Fibroblast of villous mesenchyme (primary cell): ENCODE results near the gene NDST1. TPM values are rescaled to one million over a fixed set of nuclear protein-coding genes. Genes with fewer than 3 reads are reported as not detected.

Source experiments
- DNase-seq: peaks from one replicate; pipeline ENCODE4 v3.0.0-alpha.2; 2010; ENCODE audit warnings: low read depth
- H3K4me3 ChIP-seq: 2 replicates; pipeline ENCODE4 v1.5.1; 2011; ENCODE audit warnings: low read depth, mild to moderate bottlenecking, low read length
- total RNA-seq: library from RNA; depleted of rRNA; stranded (reverse); fragments of >200 nt; gene quantifications from 2 replicates; pipeline ENCODE4 v1.2.3, GENCODE V29; 2012
- TF ChIP-seq, protein P1 (sequence below): IDR thresholded peaks from 2 replicates; pipeline ENCODE4 v1.5.1; 2012; ENCODE audit warnings: low read depth, mild to moderate bottlenecking, low read length; ENCODE audit not compliant: insufficient read depth

NDST1 gene
- total RNA-seq, 1 donor: 87.2 TPM

DNA sequence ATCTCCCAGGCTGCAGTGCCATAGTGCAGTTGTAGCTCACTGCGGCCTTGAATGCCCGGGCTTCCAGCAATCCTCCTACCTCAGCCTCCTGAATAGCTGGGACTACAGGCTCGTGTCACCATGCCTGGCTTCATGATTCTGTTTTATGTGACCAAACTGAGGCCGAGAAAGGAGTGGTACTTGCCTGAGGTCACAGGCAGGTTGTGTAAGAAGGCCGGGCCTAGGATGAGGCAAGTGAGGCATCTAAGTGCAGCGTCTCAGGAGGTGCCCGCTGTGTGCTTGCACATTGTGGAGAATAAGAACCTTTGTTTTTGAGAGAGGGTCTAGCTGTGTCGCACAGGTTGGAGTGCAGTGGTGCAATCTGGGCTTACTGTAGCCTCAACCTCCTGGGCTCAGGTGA, 2.1 kb upstream of the NDST1 start:
- TF ChIP-seq, protein P1, sequence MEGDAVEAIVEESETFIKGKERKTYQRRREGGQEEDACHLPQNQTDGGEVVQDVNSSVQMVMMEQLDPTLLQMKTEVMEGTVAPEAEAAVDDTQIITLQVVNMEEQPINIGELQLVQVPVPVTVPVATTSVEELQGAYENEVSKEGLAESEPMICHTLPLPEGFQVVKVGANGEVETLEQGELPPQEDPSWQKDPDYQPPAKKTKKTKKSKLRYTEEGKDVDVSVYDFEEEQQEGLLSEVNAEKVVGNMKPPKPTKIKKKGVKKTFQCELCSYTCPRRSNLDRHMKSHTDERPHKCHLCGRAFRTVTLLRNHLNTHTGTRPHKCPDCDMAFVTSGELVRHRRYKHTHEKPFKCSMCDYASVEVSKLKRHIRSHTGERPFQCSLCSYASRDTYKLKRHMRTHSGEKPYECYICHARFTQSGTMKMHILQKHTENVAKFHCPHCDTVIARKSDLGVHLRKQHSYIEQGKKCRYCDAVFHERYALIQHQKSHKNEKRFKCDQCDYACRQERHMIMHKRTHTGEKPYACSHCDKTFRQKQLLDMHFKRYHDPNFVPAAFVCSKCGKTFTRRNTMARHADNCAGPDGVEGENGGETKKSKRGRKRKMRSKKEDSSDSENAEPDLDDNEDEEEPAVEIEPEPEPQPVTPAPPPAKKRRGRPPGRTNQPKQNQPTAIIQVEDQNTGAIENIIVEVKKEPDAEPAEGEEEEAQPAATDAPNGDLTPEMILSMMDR: no peak
- DNase-seq: no peak
- H3K4me3 ChIP-seq: no peak overlapping the region

GRCh38 chr5:150506571-150507473, 1.1 kb upstream of the NDST1 start:
- no peak overlapping the region for H3K4me3 ChIP-seq
- no peak for DNase-seq
- TF ChIP-seq, protein P1: no peak

DNA sequence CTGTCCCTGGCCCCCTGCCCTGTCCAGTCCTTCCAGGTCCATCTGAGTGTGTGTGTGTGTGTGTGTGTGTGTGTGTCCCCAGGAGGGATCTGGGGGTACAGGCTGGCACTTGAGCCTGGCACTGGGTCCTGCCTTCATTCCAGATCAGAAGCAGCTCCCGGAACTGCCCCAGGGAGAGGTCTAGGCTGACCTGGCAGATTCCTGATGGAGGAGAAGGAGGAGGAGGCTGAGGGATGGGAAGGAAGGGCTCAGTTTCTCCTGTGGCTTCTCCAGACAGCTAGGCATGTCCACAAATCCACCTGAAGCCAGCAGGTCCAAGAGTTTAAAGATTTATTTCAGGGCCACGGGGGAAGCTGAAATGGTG, 328 bp downstream of the NDST1 start:
- H3K4me3 ChIP-seq: no peak overlapping the region
- TF ChIP-seq, protein P1: no peak
- no peak for DNase-seq

- no peak for DNase-seq
- H3K4me3 ChIP-seq: no peak overlapping the region
- TF ChIP-seq, protein P1: no peak
These were observed 897 bp downstream of the NDST1 start for GRCh38 chr5:150508828-150509227.

GRCh38 chr5:150509992-150510391, 2.1 kb downstream of the NDST1 start:
- no peak for DNase-seq
- no peak overlapping the region for H3K4me3 ChIP-seq
- TF ChIP-seq, protein P1: no peak

DNA sequence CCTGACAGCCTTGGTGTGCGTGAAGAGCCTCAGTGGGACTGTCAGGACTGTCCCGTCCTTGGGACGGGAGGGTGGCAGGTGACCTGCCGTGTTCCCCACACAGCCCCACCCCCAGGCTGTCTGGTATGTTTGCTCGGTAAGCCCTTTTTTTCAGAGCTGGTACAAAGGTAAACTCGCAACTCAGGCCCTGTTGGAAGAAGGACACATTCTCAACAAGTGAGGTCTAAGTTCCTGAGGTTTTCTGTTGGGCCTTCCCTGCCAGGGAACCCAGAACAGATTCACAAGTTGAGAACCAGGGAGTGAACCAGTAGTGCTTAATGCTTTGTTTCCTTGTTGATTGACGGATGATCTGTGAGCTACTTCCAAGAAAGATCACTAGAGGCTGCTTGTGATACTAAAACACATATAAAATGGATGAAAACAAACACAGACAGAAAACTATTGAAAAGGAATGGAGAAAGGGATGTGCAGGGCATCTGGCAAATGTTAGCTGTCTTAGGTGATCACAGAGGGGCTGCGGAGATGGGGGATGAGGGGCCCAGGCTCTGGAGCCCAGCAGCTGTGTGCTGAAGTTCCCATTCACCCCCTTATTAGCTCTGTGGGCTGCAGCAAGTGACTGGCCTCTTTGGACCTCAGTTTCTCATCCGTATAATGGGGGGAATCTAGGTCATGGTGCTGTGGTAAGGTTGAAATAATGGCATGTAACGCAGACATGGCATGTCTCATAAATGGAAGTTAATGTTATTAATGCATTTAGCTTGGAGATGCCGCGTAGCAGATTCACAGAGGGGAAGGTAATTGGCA, 2.7 kb downstream of the NDST1 start:
- no peak for DNase-seq
- H3K4me3 ChIP-seq: no peak overlapping the region
- TF ChIP-seq, protein P1: no peak
